Karpas-422 (cell line): ENCODE data around the gene C1orf116. TPM values are rescaled to one million over a fixed set of nuclear protein-coding genes. Genes with fewer than 3 reads are reported as not detected.

Experiments
- DNase-seq: peaks from one replicate; pipeline ENCODE4 v3.0.0-alpha.2; 2015
- H2AFZ ChIP-seq: fragments of 200-600 bp; sonication (generic); 2 replicates; pipeline ENCODE4 v1.6.1; 2014; ENCODE audit warnings: antibody characterized with exemption, low read length, mixed read lengths
- H3K27ac ChIP-seq: fragments of 200-600 bp; sonication (generic); 2 replicates; pipeline ENCODE4 v1.5.1; 2014; ENCODE audit warnings: mild to moderate bottlenecking, low read length, moderate library complexity
- H3K27me3 ChIP-seq: fragments of 200-600 bp; sonication (generic); 2 replicates; pipeline ENCODE4 v1.6.1; 2014; ENCODE audit warnings: low read length, mixed read lengths
- H3K36me3 ChIP-seq: fragments of 200-600 bp; sonication (generic); 2 replicates; pipeline ENCODE4 v1.6.1; 2014; ENCODE audit warnings: low read length, mixed read lengths; ENCODE audit not compliant: insufficient read depth
- H3K4me1 ChIP-seq: fragments of 200-600 bp; sonication (generic); 2 replicates; pipeline ENCODE4 v1.6.1; 2014; ENCODE audit warnings: mild to moderate bottlenecking, low read length, mixed read lengths
- H3K4me2 ChIP-seq: fragments of 200-600 bp; sonication (generic); 2 replicates; pipeline ENCODE4 v1.6.1; 2014; ENCODE audit warnings: low read length, low read depth, mild to moderate bottlenecking; ENCODE audit not compliant: poor library complexity, severe bottlenecking
- H3K4me3 ChIP-seq: fragments of 200-600 bp; sonication (generic); 2 replicates; pipeline ENCODE4 v1.5.1; 2014; ENCODE audit warnings: mild to moderate bottlenecking, antibody characterized with exemption, low read length, mixed read lengths
- H3K79me2 ChIP-seq: fragments of 200-600 bp; sonication (generic); 2 replicates; pipeline ENCODE4 v1.6.1; 2014; ENCODE audit warnings: mild to moderate bottlenecking, low read length, mixed read lengths
- H3K9ac ChIP-seq: fragments of 200-600 bp; sonication (generic); 2 replicates; pipeline ENCODE4 v1.6.0; 2014; ENCODE audit warnings: low read length
- H3K9me2 ChIP-seq: fragments of 200-600 bp; sonication (generic), shearing (Covaris generic); replicated peaks from 2 replicates; pipeline ENCODE4 v1.6.0; 2014; ENCODE audit warnings: mild to moderate bottlenecking, low read length, moderate library complexity; ENCODE audit not compliant: insufficient read depth
- H3K9me3 ChIP-seq: fragments of 300-700, 200-600 bp; sonication (generic); 2 replicates; pipeline ENCODE4 v1.6.1; 2014; ENCODE audit warnings: low read length, mixed read lengths
- H4K20me1 ChIP-seq: fragments of 200-600 bp; sonication (generic); 2 replicates; pipeline ENCODE4 v1.6.1; 2014; ENCODE audit warnings: mild to moderate bottlenecking, antibody characterized with exemption, low read length, low read depth; ENCODE audit not compliant: insufficient read depth
- total RNA-seq: library from RNA; depleted of rRNA; stranded (reverse); fragments of >200 nt; shearing (Covaris generic); gene quantifications from 2 replicates; pipeline ENCODE4 v1.2.3, GENCODE V29; 2014; ENCODE audit warnings: low replicate concordance

The C1orf116 gene
- total RNA-seq, 1 experiment from 2014 or later, result not detected

GRCh38 chr1:207076181-207076955, 43.8 kb upstream of the C1orf116 start:
- H3K36me3 ChIP-seq, result no peaks in the 10 kb centered on the region
- H3K9me3 ChIP-seq, result no peaks in the 10 kb centered on the region
- H3K4me2 ChIP-seq, result no peak overlapping the region
- no peaks in the 10 kb centered on the region for H3K79me2 ChIP-seq
- H3K4me3 ChIP-seq, result no peak overlapping the region
- no peak overlapping the region for H2AFZ ChIP-seq
- H3K27me3 ChIP-seq, result no peaks in the 10 kb centered on the region
- H3K9ac ChIP-seq, result no peak overlapping the region
- H3K4me1 ChIP-seq, result no peaks in the 10 kb centered on the region
- no peak for DNase-seq
- no peaks in the 10 kb centered on the region for H3K9me2 ChIP-seq
- no peaks in the 10 kb centered on the region for H4K20me1 ChIP-seq
- H3K27ac ChIP-seq, result no peak overlapping the region

GRCh38 chr1:207073906-207074820, 41.6 kb upstream of the C1orf116 start:
- Histone ChIP-seq H3K9me2 (no peaks in the 10 kb centered on the region), H3K27me3 (no peaks in the 10 kb centered on the region), H3K9me3 (no peaks in the 10 kb centered on the region), H3K79me2 (no peaks in the 10 kb centered on the region), H3K27ac (no peak overlapping the region), H4K20me1 (no peaks in the 10 kb centered on the region), H3K4me2 (no peak overlapping the region), H3K4me3 (no peak overlapping the region), H2AFZ (no peak overlapping the region), H3K9ac (no peak overlapping the region), H3K4me1 (no peaks in the 10 kb centered on the region), H3K36me3 (no peaks in the 10 kb centered on the region)
- DNase-seq, result no peak

GRCh38 chr1:207072233-207072632, 39.7 kb upstream of the C1orf116 start:
- Histone ChIP-seq H2AFZ (no peak overlapping the region), H3K36me3 (no peaks in the 10 kb centered on the region), H3K4me1 (no peaks in the 10 kb centered on the region), H4K20me1 (no peaks in the 10 kb centered on the region), H3K9me3 (no peaks in the 10 kb centered on the region), H3K4me3 (no peak overlapping the region), H3K9ac (no peak overlapping the region), H3K9me2 (no peaks in the 10 kb centered on the region), H3K27me3 (no peaks in the 10 kb centered on the region), H3K27ac (no peak overlapping the region), H3K79me2 (no peaks in the 10 kb centered on the region), H3K4me2 (no peak overlapping the region)
- no peak for DNase-seq

- Histone ChIP-seq H3K27ac (no peak overlapping the region), H3K36me3 (no peaks in the 10 kb centered on the region), H3K4me3 (no peak overlapping the region)
Measured at GRCh38 chr1:207071426-207071825, 38.9 kb upstream of the C1orf116 start.

GRCh38 chr1:207070811-207071210, 38.3 kb upstream of the C1orf116 start:
- Histone ChIP-seq H4K20me1 (no peaks in the 10 kb centered on the region), H3K9ac (no peak overlapping the region), H3K9me2 (no peaks in the 10 kb centered on the region), H3K9me3 (no peaks in the 10 kb centered on the region), H3K4me2 (no peak overlapping the region), H3K4me1 (no peaks in the 10 kb centered on the region), H3K79me2 (no peaks in the 10 kb centered on the region), H3K4me3 (no peak overlapping the region), H3K27ac (no peak overlapping the region), H3K36me3 (no peaks in the 10 kb centered on the region), H2AFZ (no peak overlapping the region), H3K27me3 (no peaks in the 10 kb centered on the region)
- DNase-seq, result no peak

More at GRCh38 chr1:207071426-207071825, 38.9 kb upstream of the C1orf116 start:
- no peaks in the 10 kb centered on the region for H3K4me1 ChIP-seq
- H3K9me2 ChIP-seq, result no peaks in the 10 kb centered on the region
- no peaks in the 10 kb centered on the region for H3K9me3 ChIP-seq
- H4K20me1 ChIP-seq, result no peaks in the 10 kb centered on the region
- H3K27me3 ChIP-seq, result no peaks in the 10 kb centered on the region
- no peak overlapping the region for H2AFZ ChIP-seq
- H3K79me2 ChIP-seq, result no peaks in the 10 kb centered on the region
- no peak overlapping the region for H3K9ac ChIP-seq
- DNase-seq, result no peak
- no peak overlapping the region for H3K4me2 ChIP-seq

- Histone ChIP-seq H3K4me3 (no peak overlapping the region), H3K4me2 (no peak overlapping the region), H3K4me1 (no peaks in the 10 kb centered on the region), H3K9me3 (no peaks in the 10 kb centered on the region), H3K9ac (no peak overlapping the region), H4K20me1 (no peaks in the 10 kb centered on the region), H3K79me2 (no peaks in the 10 kb centered on the region), H3K27me3 (no peaks in the 10 kb centered on the region), H2AFZ (no peak overlapping the region), H3K27ac (no peak overlapping the region), H3K36me3 (no peaks in the 10 kb centered on the region), H3K9me2 (no peaks in the 10 kb centered on the region)
- DNase-seq, result no peak
Measured at GRCh38 chr1:207069858-207070506, 37.4 kb upstream of the C1orf116 start.

- H3K4me2 ChIP-seq, result no peak overlapping the region
- no peak overlapping the region for H3K4me3 ChIP-seq
- H3K79me2 ChIP-seq, result no peaks in the 10 kb centered on the region
- no peak overlapping the region for H2AFZ ChIP-seq
- H3K9me2 ChIP-seq, result no peaks in the 10 kb centered on the region
- no peaks in the 10 kb centered on the region; the same call in 1 of the 2 replicates for H3K27me3 ChIP-seq
- no peak overlapping the region for H3K27ac ChIP-seq
- H4K20me1 ChIP-seq, result no peaks in the 10 kb centered on the region
- H3K36me3 ChIP-seq, result no peaks in the 10 kb centered on the region
- no peaks in the 10 kb centered on the region for H3K4me1 ChIP-seq
- H3K9me3 ChIP-seq, result no peaks in the 10 kb centered on the region
- DNase-seq, result no peak
- no peak overlapping the region for H3K9ac ChIP-seq
Measured at GRCh38 chr1:207069061-207069460, 36.5 kb upstream of the C1orf116 start.

GRCh38 chr1:207067665-207068064, 35.1 kb upstream of the C1orf116 start:
- H3K4me2 ChIP-seq, result no peak overlapping the region
- no peaks in the 10 kb centered on the region; the same call in 1 of the 2 replicates for H3K27me3 ChIP-seq
- no peaks in the 10 kb centered on the region for H3K79me2 ChIP-seq
- no peaks in the 10 kb centered on the region for H3K9me3 ChIP-seq
- no peaks in the 10 kb centered on the region for H3K4me1 ChIP-seq
- no peak overlapping the region for H2AFZ ChIP-seq
- no peak overlapping the region for H3K27ac ChIP-seq
- no peak for DNase-seq
- no peak overlapping the region for H3K4me3 ChIP-seq
- no peaks in the 10 kb centered on the region for H4K20me1 ChIP-seq
- H3K9ac ChIP-seq, result no peak overlapping the region
- no peaks in the 10 kb centered on the region for H3K9me2 ChIP-seq
- no peaks in the 10 kb centered on the region for H3K36me3 ChIP-seq
